ENCODE results near the gene SDHAF3.
"Not testable (repeated sequence)": the region's sequence is repeated elsewhere in the genome, so short reads cannot be mapped to it uniquely, and the experiment has no call there.

SDHAF3 gene

GRCh38 chr7:97117372-97118188 is at the start of gene SDHAF3:
TSS of gene SDHAF3 (plus strand) at chr7:97117698. CDS start at chr7:97117724, 26 bp downstream.
- DNase-seq (ENCODE audit: low read depth): peak; percentile 98

DNA sequence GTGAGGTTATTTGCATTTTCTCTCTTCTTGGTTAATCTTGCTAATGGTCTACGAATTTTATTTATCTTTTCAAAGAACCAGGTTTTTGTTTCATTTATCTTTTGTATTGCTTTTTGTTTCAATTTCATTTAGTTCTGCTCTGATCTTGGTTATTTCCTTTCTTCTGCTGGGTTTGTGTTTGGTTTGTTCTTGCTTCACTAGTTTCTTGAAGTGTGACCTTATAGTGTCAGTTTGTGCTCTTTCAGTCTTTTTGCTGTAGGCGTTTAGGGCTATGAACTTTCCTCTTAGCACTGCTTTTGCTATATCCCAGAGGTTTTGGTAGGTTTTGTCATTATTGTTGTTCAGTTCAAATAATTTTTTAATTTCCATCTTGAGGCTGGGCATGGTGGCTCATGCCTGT is 45.5 kb upstream of the SDHAF3 start:
- DNase-seq (ENCODE audit: low read depth): not testable (repeated sequence)

DNA sequence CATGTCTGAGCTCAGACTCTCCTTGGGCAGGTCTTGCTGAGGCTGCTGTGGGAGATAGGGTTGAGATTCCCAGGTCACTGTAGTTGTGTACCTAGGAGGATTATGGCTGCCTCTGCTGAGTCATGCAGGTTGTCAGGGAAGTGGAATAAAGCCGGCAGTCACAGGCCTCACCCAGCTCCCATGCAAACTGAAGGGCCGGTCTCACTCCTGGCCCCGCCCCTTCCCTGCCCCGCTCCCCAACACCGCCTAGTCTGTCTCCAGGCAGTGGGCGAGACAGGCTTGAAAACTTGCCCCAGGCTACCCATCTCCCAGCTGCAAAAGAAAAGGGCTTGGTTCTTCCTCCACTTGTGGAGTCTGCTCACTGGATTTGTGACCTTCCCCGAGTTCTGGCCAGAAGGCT is 41.6 kb upstream of the SDHAF3 start:
- no peak for DNase-seq (ENCODE audit: low read depth)

- DNase-seq (ENCODE audit: low read depth): no peak
Measured at GRCh38 chr7:97078023-97078969, 39.2 kb upstream of the SDHAF3 start.

GRCh38 chr7:97079300-97079699 is 38.2 kb upstream of the SDHAF3 start:
- DNase-seq (ENCODE audit: low read depth): no peak

DNA sequence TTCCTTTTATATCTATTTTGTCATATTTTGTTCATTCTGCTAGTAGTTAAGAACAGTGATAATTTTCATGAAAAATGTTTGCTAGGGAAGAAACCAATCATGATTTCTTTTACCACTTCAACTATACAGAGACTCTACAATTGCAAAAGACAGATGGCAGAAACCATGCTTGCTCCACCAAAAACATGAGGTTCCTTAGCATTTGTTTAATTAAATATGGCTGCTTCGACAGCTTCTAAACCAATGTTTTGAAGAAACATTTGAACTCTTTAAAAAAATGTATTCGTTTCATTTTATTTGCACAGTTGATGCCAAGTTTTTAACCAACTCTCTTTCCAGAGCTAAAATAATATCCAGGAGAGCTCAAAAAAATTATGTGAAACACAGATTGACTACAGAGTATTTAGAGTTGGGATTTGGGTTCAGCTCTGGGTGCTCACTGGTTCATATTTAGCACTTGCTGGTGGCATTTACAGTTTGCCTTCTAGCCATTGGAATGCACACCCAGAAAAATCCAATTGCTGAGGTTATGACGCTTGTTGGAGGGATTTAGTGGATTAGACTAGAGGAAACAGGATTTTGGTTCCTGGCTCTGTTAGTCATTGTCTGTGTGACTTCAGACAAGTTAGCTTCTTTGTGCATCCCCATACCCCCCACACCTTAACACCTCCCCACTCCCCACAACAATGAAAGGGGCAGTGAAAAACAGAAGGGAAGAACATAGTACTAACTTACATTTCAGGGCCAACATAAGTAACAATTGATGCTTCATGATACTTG is 35.8 kb upstream of the SDHAF3 start:
- DNase-seq (ENCODE audit: low read depth): no peak

GRCh38 chr7:97088364-97088763 is 29.1 kb upstream of the SDHAF3 start:
- no peak for DNase-seq (ENCODE audit: low read depth)

DNA sequence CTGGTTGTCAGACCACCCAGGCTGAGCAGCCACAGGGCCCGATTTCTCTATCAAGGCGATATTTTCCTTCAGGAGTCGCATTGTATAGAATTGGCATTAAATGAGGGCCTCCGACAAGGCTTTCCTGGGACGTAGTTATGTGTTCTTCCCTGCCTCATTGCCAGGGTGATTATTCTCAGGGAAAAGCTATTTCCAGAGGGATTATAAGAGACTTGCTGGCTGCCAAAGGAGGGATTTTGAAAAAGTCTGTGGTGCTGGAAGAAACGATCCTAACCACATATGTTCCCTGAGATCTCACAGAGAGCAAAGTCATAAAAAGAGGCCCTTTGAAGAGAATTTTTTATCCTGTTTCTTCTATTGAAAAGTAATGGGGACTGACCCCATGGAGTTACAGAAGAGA is 27.7 kb upstream of the SDHAF3 start:
- DNase-seq (ENCODE audit: low read depth): no peak

DNA sequence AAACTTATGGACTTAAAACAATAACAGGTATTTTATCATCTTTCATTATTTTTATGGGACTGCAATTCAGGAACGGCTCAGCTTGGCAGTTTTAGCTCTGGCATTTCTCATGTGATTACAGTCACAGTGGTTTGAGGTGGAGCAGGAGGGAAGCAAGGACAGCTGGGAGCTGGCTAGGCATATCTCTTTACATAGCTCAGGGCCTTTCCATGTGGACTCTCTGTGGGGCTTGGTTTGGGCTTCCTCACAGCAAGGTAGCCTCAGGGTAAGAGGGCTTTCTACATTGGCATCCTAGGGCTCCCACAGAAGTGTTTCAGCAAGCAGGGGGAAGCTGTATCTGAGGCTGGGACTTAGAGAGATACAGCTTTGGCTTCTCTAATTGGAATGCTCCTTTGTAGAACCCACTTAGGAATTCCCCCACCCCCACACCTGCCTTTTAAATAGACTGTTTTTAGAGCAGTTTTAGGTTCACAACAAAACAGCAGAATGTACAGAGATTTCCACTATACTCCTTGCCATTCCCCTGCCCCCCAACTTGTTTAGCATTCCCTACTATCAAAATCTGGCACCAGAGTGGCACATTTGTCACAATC is 26.6 kb upstream of the SDHAF3 start:
- DNase-seq (ENCODE audit: low read depth): no peak

- DNase-seq (ENCODE audit: low read depth): no peak
Measured at GRCh38 chr7:97094284-97094930, 23.1 kb upstream of the SDHAF3 start.

DNA sequence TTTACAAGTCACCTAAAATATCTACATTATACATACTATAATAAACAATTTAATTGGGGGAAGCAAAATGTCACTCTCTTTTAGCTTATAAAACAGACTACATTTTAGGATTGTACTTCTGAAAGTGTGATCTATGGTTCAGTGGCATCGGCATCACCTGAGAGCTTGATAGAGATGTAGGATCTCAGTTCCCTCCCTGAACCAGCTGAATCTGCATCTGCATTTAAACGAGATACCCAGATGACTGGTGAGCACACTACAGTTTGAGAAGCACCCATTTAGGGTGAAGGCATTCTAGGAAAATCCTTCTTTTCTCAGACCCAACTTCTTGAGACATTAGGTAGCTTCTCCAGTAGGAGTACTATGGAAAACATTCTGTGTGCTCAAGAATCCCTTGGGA is 21.5 kb upstream of the SDHAF3 start:
- no peak for DNase-seq (ENCODE audit: low read depth)

- no peak for DNase-seq (ENCODE audit: low read depth)
Measured at GRCh38 chr7:97096661-97097060, 20.8 kb upstream of the SDHAF3 start.

GRCh38 chr7:97104719-97105238 is 12.7 kb upstream of the SDHAF3 start:
- DNase-seq (ENCODE audit: low read depth): peak; percentile 63

DNA sequence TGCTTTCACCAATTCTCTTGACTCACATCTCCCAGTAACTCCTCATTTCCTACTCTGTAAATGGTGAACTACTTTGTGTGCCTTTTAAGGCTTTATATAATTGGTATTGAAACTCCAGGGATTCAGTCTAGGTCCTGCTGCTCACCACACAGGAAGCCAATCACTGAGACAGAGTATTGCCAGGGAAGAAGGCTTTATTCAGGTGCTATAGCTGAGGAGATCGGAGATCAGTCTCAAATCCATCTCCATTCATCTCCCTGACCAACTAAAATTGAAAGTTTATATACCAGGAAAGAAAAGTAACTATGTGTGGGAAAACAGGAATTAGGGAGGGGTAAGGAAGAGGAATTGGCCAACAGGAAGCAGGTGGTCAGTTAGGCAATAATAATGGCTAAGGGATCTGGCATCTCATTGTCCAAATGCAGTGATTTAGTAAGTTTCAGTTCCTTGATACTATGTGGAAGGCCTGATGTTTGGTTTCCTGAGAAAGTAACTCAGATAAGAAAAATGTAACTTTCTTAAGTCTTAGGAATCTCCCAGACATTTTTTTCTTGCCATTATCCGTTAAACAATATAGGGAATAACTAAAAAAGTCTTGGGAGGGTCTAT is 10.2 kb upstream of the SDHAF3 start:
- DNase-seq (ENCODE audit: low read depth): no peak

GRCh38 chr7:97116308-97116707 is 1.2 kb upstream of the SDHAF3 start:
- no peak for DNase-seq (ENCODE audit: low read depth)

DNA sequence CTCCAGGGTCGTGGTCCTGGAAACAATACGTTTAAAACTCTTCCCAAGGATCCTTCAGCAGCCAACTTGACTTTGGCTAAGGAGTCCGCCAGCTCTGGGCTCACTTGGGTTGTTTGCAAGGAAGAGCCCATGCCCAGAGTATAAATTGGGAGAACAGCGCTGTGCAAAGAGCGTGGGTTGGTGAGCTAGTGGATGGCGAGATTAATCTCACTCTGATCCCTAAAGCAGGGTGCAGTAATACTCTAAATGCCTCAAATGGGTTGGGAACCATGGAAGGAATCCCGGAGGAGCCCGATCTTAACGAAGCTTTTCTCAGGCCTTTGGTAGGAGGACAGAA is 495 bp upstream of the SDHAF3 start:
- DNase-seq (ENCODE audit: low read depth): no peak

DNA sequence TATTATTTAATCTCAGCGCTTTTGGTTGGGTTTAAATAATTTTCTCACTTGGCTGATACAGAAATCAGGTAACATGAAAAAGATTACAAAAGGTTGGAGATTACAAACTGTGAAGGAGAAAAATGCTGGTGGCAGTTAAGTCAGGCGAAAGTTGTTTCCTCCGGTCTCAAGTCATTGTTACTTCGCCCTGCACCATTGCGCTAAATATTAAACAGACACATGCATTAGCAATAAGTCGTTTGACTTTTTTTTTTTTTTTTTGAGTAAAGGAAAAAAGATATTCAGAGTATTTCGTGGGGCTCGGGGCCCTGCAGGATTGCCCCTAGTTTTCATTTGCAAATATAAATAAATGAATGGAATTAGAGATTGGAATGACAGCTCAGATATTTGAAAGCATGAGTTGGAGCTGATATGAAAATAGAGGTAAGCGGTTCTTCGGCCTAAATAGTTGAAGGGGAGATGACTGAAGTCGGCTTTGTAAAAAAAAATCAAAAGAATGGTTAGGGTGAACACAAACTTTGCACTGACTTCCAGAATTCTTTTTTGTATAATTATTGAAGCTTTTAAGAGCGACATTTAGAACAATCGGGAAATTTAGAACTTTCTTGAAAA is 914 bp downstream of the SDHAF3 start:
- DNase-seq (ENCODE audit: low read depth): no peak

- DNase-seq (ENCODE audit: low read depth): no peak
Measured at GRCh38 chr7:97119747-97120146, 2.2 kb downstream of the SDHAF3 start.

- DNase-seq (ENCODE audit: low read depth): no peak
Measured at GRCh38 chr7:97120713-97121457, 3.4 kb downstream of the SDHAF3 start.

DNA sequence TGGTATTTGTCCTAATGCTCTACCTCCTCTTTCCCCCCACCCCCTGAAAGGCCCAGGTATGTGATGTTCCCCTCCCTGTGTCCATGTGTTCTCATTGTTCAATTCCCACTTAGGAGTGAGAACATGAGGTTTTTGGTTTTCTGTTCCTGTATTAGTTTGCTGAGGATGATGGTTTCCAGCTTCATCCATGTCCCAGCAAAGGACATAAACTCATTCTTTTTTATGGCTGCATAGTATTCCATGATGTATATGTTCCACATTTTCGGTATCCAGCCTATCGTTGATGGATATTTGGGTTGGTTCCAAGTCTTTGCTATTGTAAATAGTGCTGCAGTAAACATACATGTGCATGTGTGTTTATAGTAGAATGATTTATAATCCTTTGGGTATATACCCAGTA is 5.6 kb downstream of the SDHAF3 start:
- not testable (repeated sequence) for DNase-seq (ENCODE audit: low read depth)
